ENCODE results near the gene BTAF1. TPM values are rescaled to one million over a fixed set of nuclear protein-coding genes. Genes with fewer than 3 reads are reported as not detected.
"Not testable (repeated sequence)": the region's sequence is repeated elsewhere in the genome, so short reads cannot be mapped to it uniquely, and the experiment has no call there.

BTAF1 gene
- 34.1 TPM for polyA plus RNA-seq (2012; ENCODE audit: insufficient read depth, insufficient read length)

DNA sequence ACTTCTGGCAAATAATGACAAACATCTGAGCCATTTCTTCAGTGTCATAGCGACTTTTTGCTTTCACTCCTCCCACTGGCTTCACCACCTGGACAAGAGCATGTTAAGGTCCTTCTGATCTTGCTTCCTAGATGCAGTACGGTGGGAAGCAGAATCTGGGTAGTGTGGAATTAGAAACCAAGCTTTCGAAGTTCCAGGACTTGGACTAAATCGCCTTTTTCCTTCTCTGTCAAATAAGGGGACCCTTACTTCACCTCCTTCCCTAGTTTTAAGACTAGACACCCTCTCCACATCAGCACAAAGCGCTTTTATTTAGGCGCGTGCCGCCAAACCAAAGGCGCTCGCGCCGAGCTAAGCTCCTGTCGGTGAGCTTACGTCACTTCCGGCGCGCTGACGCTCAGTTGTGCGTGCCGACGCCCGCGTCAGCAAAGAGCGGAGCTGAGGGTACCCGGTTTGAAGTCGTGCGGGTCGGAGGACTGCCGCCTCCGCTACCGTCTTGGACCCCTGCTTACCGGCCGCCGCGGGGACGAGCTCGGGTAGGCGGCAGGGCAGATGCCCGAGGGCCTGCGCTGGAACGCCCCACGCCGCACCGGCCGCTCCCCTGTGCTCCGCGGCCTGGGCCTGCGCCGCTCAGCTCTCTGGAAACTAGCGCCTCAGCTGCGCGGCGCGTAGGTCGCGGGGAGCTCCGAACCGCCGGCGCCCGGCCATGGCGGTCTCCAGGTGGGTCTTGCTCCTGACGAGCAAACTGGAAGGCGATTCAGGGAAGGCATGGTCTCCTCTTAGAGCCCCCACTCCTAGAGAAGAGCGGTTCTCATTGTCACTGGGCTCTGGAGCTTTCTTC lies at the start of gene BTAF1:
BTAF1 (plus strand) TSS at position 400 of the 841 bp plus-strand sequence; CDS start at position 707, 307 bp downstream.
- peak within 1 kb of the TSS; percentile 93 for H3K4me3 ChIP-seq (ENCODE audit: low read length)
- DNase-seq (ENCODE audit: low read depth, low spot score), result peak; percentile 93

DNA sequence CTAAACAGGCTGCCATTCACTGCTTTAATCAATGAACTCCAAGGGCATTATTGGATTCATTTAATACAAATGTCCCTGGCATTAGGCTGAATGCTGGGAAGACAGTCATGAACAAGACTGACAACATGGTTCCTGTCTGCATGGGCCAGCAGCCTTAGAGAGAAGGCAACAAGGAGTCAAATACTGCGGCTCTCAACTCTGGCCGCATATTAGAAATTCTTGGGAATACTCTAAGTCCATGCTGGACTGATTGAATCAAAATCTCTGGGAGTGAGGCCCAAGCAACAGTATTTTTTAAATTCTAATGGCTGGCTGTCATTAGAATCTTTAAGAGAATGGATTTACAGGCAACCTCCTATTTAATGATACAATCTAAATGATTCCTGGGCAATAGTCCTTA lies 48.4 kb upstream of the BTAF1 start:
- no peak for DNase-seq (ENCODE audit: low read depth, low spot score)
- H3K4me3 ChIP-seq (ENCODE audit: low read length), result no peak overlapping the region

DNA sequence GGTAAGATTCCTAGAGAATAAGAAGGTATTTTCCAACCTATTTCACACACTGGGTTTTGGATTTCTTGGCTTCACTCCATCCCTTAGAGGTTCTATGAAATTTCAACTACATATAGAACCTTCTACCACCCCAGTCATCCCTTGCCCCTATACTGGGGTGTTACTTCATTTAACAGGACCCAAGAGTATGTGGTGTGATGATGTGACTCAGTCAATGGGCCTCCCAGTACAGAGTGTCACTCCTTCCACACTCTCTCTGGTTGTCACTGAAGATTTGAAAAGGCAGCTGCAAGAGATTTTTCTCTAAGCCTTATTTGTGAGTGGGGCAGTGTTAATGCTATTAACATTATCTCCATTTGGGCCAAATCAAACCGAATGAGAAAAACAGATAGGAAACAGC lies 47.8 kb upstream of the BTAF1 start:
- DNase-seq (ENCODE audit: low read depth, low spot score), result no peak
- no peak overlapping the region for H3K4me3 ChIP-seq (ENCODE audit: low read length)

DNA sequence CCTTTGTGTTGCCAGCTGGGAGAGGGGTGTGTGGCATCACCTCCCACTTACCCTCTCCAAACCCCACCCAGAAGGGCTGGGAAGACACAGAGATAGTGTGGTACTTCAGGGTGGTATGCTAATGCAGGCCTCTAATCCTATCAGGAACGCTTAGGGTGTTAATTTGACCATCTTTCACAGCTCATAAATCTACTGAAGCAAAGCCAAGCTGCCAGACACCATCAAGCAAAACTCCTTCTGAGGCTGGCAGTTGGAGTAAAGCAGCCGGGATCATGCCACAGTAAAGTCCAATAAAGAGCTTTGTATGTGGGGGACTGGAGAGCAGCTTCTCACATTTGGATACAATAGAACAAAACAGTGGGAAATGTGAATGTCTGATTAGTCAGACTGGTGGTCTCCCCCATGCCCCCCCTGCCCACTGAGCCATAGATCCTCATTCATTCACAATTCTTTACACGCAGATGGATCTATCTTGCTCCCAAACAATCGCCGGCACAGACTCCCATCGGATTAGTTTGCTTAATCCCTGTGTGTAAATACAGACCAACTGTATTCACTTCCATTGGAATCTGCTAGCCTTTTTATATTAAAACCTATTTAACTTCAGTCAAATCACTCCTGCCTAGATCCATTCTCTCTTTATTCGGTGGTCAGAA lies 43.9 kb upstream of the BTAF1 start:
- H3K4me3 ChIP-seq (ENCODE audit: low read length), result no peak overlapping the region
- DNase-seq (ENCODE audit: low read depth, low spot score), result no peak

DNA sequence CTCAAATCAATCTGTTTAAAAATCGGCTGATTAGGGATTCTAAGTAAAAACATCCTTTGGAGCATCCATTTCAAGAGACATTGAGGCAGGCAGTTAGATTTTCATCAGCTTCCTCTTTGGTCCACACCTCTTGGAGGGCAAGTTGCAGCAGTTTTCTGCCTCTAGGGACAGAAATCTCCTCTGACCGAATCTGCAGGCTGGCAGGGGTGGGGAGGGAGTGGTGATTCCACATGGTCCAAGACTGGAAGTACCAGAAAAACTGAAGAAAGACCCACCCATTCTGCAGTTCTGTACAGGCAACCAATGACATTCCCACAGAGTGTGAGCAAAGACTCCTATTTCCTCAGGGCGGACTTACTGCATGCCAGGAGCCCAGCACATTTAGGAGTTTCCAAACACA lies 43.3 kb upstream of the BTAF1 start:
- DNase-seq (ENCODE audit: low read depth, low spot score), result no peak
- no peak overlapping the region for H3K4me3 ChIP-seq (ENCODE audit: low read length)

DNA sequence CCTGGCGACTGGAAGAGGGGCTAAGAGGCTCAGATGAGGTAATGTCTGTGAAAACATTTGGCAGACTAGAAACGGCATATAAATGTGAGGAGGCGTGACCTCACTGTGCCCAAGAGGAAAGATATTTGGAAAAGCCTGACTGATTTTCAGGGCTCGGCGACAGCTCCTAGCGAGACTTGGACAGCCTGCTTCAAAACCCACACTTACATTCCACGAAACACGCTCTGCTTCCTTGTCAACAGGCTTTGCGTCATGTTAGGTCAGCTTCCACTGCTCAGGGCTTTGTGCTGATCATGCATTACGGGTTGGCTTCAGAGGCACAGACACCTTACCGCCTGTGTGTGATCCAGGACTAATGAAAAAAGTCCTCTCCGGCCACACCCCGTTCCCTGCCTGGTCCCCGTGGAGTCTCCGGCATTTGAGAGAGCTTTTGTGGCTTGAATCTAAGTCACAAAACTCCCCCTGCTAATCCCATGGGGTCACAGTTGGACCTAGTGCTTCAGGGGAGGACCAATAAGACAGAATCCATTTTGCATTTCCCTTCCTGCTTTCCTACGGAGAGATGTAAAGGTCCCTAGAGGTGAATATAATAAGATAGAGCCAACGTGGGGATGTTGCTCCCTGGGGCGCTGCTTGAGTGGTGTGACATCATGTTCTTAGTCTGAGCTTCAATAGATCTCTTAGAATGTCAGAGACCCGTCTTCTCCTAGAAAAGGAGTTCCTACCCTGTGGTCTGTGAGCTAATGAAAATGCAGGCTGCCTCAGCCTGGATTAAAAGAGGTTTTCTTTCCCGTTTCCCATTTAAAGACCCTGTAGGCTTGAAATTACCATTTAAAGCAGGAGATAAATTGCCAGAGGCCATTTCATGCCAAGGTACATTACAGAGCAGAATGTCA lies 39.8 kb upstream of the BTAF1 start:
- DNase-seq (ENCODE audit: low read depth, low spot score), result no peak
- no peak overlapping the region for H3K4me3 ChIP-seq (ENCODE audit: low read length)

DNA sequence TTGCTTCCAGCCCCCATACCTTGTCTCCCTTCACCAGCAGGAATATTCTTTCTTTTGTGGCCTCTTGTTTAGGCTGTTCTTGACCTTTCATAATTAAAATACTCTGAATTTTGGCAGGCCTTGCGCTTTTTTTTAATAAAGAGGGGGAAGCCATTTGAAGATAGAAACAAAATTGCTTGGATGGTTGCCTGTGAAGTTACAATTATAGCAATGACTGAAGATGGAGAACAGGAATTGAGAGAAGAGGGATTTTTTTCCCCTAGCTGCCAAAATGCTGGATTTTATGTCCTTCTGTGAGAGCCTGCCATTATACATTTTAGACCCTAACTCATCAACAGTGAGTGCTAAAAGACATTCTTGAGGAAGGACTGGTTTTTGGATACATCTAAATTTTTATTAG lies 39.0 kb upstream of the BTAF1 start:
- H3K4me3 ChIP-seq (ENCODE audit: low read length), result no peak overlapping the region
- DNase-seq (ENCODE audit: low read depth, low spot score), result no peak

DNA sequence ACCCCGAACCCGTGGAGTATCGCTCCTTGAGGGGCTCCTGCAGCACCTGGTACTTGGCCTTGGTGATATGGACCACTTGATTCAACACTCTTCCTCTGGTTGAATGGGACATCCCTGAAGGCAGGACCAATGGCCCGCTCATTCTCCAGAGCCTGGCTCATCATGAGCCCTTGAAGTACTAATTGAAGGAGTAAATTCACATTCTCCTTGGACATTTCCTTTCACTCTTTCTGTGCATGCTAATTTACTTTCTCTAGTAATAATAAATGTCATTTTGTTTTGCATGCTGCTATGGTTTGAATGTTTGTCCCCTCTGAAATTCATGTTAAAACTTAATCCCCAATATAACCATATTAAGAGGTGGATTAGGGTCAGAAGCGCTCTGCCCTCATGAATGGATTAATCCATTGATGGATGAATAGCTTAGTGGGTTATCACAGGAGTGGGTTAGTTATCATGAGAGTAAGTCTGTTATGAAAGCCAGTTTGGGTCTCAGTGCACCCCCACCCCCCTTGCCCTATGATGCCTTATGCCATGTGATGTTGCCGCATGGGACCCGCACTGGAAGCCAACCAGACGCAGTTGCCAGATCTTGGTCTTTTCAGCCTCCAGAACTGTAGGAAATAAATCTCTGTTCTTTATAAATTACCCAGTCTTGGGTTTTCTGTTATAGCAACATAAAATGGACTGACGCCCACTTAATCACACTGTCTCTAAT lies 38.0 kb upstream of the BTAF1 start:
- DNase-seq (ENCODE audit: low read depth, low spot score), result no peak

DNA sequence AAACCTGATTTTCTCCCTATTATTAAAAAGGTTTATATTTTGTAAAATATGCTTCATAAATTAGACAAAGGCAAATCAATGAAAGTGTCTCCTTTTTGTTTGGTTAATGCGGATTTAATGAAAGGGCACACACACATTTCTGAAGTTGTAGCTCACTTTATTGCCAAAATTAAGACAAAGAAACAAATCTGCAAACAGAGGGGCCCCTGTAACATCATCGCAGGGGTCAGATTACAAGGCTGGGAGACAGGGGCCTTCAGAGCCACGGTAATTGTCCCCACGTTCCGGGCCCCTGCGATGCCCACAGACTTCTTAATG lies 36.7 kb upstream of the BTAF1 start:
- DNase-seq (ENCODE audit: low read depth, low spot score), result no peak
- H3K4me3 ChIP-seq (ENCODE audit: low read length), result no peak overlapping the region

More for the DNA sequence above, 38.0 kb upstream of the BTAF1 start:
- no peak overlapping the region for H3K4me3 ChIP-seq (ENCODE audit: low read length)

DNA sequence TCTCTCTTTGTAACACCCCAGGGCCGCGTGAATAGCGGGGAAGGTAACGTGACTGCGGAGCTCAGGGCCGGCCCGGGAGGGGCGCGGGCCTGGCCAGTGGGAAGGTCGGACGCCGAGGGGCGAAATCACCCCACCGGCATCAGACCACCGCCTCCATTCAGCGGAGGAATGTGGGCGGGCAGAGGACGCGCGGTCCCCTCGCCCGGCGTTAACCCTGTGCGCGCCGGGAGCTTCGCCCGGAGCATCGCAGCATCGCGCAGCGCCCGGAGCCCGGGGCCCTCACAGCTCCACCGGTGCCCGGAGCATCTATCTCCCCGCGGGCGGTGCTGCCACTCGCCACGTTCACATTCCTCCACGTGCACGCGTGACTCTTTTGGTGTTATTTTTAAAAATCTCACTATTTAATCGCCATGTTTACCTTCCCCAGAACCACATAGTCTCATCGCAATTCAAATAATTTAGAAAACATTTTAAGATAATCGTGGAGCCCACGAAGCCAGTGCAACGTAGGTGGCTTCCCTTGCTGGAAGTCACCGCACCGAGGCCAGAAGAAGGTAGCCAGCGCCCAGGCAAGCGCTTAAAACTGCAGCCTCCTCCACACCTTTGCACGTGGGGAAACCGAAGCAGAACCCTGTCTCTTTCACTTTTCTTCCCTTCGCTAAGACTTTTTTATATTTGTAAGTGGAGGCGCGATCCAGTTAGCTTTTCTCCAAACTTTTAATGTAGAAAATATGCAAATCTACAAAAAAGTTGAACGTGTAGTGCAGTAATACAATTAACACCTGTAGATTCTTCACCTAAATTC lies 36.1 kb upstream of the BTAF1 start:
- no peak for DNase-seq (ENCODE audit: low read depth, low spot score)
- H3K4me3 ChIP-seq (ENCODE audit: low read length), result no peak overlapping the region

DNA sequence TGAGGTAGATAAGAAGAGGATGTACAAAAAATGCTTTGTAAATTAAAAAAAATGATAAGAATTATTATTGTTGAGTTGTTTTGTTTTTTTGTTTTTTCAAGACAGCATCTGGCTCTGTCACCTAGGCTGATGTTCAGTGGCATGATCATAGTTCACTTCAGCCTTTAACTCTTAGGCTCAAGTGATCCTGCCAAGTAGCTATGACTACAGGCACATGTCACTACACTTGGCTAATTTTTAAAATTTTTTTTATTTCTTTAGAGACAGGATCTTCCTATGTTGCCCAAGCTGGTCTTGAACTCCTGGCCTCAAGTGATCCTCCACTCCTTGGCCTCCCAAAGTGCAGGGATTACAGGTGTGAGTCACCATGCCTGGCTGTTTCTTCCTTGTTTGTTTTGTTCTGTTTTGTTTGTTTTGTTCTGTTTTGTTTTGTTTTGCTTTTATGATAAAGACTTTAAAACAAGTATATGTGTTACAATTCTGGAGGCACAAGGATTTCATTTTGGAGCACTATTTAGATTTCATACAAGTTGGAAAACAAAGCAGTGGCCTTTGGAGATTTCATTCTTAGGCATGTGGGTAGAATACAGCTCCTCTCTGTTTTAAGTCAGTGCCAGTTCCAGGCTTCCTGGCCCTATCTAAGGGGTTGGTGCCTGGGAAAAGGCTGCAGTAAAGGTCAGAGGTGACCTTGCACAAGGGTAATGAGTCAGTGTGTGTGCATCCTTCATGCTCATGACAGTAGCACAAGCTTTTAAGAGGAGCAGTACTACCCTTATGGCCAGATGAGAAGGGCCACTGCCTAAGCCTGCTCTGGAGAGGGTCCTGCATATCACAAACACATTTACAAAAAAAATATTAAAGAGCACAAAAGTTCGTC lies 32.2 kb upstream of the BTAF1 start:
- no peak overlapping the region for H3K4me3 ChIP-seq (ENCODE audit: low read length)
- no peak for DNase-seq (ENCODE audit: low read depth, low spot score)

DNA sequence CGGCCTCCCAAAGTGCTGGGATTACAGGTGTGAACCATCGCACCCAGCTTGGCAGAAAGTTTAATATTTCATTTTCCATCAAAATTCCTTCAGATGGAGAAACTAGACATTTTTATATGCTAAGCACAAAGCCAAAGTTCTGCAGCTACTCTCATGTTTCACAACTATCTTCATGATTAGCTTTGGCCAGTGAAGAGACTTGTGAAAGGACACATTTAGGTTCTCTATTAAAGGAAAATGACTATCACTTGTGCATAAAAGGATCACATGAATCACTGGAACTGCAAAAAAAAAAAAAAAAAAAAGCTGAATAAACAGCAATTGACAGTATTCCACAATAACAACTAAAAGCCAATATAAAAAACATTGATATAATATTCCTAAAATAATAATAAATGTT lies 30.5 kb upstream of the BTAF1 start:
- no peak overlapping the region for H3K4me3 ChIP-seq (ENCODE audit: low read length)
- no peak for DNase-seq (ENCODE audit: low read depth, low spot score)

DNA sequence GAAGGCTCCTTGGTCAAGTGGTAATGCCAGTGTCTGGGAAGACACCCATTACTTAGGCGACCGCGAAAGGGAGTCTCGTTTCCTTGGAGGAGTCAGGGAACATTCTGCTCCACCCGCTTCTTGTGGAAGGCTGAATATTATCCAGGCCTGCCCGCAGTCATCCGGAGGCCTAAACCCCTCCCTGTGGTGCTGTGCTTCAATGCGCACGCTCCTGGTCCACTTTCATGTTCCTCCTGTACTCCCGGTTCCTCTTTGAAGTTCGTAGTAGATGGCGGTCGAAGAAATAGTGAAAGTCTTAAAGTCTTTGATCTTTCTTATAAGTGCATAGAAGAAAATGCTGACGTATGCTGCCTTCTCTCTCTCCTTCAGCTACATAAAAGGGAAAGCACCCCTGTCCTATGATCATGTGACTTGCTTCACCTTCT lies 29.3 kb upstream of the BTAF1 start:
- not testable (repeated sequence) for DNase-seq (ENCODE audit: low read depth, low spot score); H3K4me3 ChIP-seq (ENCODE audit: low read length)

DNA sequence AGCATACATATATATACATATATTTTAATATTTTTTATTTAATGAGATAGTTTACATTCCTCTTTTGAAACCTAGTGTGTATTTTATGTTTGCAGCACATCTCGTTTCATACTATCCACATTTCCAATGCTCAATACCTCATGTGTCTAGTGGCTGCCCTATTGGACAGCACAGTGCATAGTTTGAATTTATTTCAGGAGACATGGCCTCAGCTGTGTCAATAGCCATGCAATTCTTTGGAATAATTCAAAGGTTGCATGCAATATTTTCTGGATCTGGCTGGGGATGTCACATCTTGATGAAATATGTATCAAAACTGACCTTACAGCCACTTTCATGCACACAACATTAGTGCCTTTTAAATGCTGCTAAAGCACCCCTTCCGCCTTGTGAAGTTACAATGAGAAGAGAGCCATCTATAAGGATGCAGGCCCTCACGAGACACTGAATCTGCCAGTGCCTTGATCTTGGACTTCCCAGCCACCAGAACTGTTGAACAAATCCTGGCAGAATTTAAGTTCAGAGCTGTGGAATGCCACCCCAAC lies 27.3 kb upstream of the BTAF1 start:
- no peak overlapping the region for H3K4me3 ChIP-seq (ENCODE audit: low read length)
- no peak for DNase-seq (ENCODE audit: low read depth, low spot score)

DNA sequence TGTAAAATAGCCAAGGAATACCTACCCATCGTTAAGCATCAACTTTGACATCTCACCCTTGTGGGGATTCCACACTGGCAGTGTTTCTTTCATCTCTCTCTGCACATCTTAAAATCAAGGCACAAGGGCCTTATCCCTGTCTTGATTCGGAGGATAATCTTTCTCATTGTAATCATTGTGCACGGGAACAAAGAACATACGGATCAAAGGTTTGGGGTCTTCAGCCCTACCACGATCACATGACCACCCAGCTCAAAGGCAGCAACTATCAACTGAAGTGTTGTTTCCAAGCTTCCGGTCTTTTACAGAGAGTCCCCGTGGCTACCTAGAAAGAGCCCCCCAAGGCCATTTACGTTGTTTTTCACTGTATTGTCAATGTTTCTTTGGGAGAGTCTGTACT lies 26.1 kb upstream of the BTAF1 start:
- no peak for DNase-seq (ENCODE audit: low read depth, low spot score)
- H3K4me3 ChIP-seq (ENCODE audit: low read length), result no peak overlapping the region

DNA sequence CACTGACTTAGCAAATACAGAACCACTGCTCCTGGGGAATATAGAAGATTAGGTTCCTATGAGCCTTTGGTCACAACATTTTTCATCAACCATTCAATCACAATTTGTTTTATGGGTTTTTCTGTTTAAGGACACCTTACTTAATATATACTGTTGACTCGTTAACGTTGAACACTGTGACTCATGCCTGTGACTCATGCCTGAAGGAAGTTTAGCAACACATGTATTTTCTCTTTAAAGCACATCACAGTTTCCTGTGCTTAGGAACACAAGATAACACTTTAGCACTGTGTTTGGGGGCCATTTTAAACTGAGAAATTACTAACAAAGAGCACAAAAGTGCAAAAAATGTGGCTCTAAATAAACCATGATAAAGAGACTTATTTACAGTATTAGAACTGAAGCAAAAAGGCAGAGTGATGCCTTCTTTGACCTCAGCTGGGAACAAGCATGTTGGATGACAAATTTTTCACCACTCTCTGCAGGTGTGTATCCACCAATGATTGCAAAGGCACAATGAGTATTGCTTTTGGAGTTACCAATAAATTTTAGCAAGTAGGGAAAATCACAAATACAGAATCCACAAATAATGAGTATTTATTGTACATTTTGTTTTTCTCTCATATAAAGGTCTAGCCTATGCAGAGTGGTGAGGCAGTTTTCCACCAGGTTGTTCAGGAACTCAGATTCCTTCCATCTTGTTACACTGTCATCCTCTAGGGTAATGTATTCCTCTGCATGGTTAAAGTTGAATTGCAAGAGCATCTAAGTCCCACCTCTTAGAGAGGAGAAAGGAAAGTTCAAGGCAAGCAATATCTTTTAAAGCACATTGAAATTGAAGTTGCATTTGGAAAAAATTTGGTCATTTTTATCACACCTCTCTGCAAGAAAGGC lies 21.5 kb upstream of the BTAF1 start:
- peak; percentile 41 for DNase-seq (ENCODE audit: low read depth, low spot score)
- H3K4me3 ChIP-seq (ENCODE audit: low read length), result no peak overlapping the region
